Osteoblast (primary cell): ENCODE data around the gene DENND6B. TPM values are rescaled to one million over a fixed set of nuclear protein-coding genes. Genes with fewer than 3 reads are reported as not detected.
"Not testable (repeated sequence)": the region's sequence is repeated elsewhere in the genome, so short reads cannot be mapped to it uniquely, and the experiment has no call there.

Experiments used
- DNase-seq: peaks from one replicate; pipeline ENCODE4 v3.0.0; 2011; ENCODE audit warnings: low spot score, mixed read lengths; ENCODE audit not compliant: insufficient read length; ENCODE audit errors: missing footprints
- H2AFZ ChIP-seq: 2 replicates; pipeline ENCODE4 v1.6.0; 2011; ENCODE audit warnings: mild to moderate bottlenecking, low read length
- H3K27ac ChIP-seq: 2 replicates; pipeline ENCODE4 v1.5.1; 2011; ENCODE audit warnings: mild to moderate bottlenecking, low read depth, low read length, moderate library complexity
- H3K27me3 ChIP-seq: 2 replicates; pipeline ENCODE4 v1.6.0; 2012; ENCODE audit warnings: mild to moderate bottlenecking, control low read depth, inconsistent platforms, low read length, moderate library complexity; ENCODE audit not compliant: insufficient read depth
- H3K36me3 ChIP-seq: 2 replicates; pipeline ENCODE4 v1.5.1; 2011; ENCODE audit warnings: mild to moderate bottlenecking, low read length, control low read depth, moderate library complexity; ENCODE audit not compliant: insufficient read depth
- H3K4me1 ChIP-seq: 2 replicates; pipeline ENCODE4 v1.5.1; 2011; ENCODE audit warnings: mild to moderate bottlenecking, low read length, control low read depth, moderate library complexity; ENCODE audit not compliant: insufficient read depth
- H3K4me2 ChIP-seq: 2 replicates; pipeline ENCODE4 v1.6.0; 2011; ENCODE audit warnings: mild to moderate bottlenecking, low read length; ENCODE audit not compliant: insufficient read depth
- H3K4me3 ChIP-seq: fragments of 200-600 bp; sonication (generic); 3 replicates; pipeline ENCODE4 v1.5.1; 2012; ENCODE audit warnings: mild to moderate bottlenecking, low read length, inconsistent platforms; ENCODE audit not compliant: insufficient read depth
- H3K79me2 ChIP-seq: 2 replicates; pipeline ENCODE4 v1.6.0; 2012; ENCODE audit warnings: mild to moderate bottlenecking, low read length, control low read depth, inconsistent platforms; ENCODE audit not compliant: insufficient read depth
- H3K9me3 ChIP-seq: 2 replicates; pipeline ENCODE4 v1.5.1; 2011; ENCODE audit warnings: low read depth, low read length, control low read depth
- H4K20me1 ChIP-seq: 2 replicates; pipeline ENCODE4 v1.6.0; 2012; ENCODE audit warnings: mild to moderate bottlenecking, low read length, control low read depth; ENCODE audit not compliant: insufficient read depth
- CTCF ChIP-seq: IDR thresholded peaks from 2 replicates; pipeline ENCODE4 v1.5.1; 2011; ENCODE audit warnings: mild to moderate bottlenecking, low read depth, low read length, moderate library complexity; ENCODE audit errors: extremely low read depth
- total RNA-seq: library from RNA; depleted of rRNA; stranded (reverse); fragments of >200 nt; gene quantifications from 2 replicates; pipeline ENCODE4 v1.2.3, GENCODE V29; 2012

DENND6B gene
- total RNA-seq, 1 donor = 6.5 TPM

- Histone ChIP-seq H3K4me1 (peaks cover 11% of the 10 kb centered on the region), H3K36me3 (peaks cover 60% of the 10 kb centered on the region), H4K20me1 (peaks cover 41% of the 10 kb centered on the region), H3K4me3 (no peak overlapping the region), H3K27me3 (no peaks in the 10 kb centered on the region), H3K79me2 (peaks cover 7% of the 10 kb centered on the region), H2AFZ (no peak overlapping the region), H3K4me2 (no peak overlapping the region), H3K27ac (no peak overlapping the region), H3K9me3 (no peaks in the 10 kb centered on the region)
- no peak for TF ChIP-seq CTCF
- no peak for DNase-seq
Measured at GRCh38 chr22:50275181-50276055, 51.4 kb downstream of the DENND6B start.

GRCh38 chr22:50274771-50275170 lies 52.0 kb downstream of the DENND6B start:
- peaks cover 11% of the 10 kb centered on the region for H3K4me1 ChIP-seq
- peaks cover 41% of the 10 kb centered on the region for H4K20me1 ChIP-seq

GRCh38 chr22:50274311-50274710 lies 52.5 kb downstream of the DENND6B start:
- Histone ChIP-seq H3K4me2 (no peak overlapping the region), H2AFZ (no peak overlapping the region), H3K79me2 (peaks cover 3% of the 10 kb centered on the region), H3K27me3 (no peaks in the 10 kb centered on the region), H3K4me3 (no peak overlapping the region), H3K9me3 (no peaks in the 10 kb centered on the region), H3K27ac (no peak overlapping the region), H3K36me3 (peaks cover 49% of the 10 kb centered on the region), H4K20me1 (peaks cover 41% of the 10 kb centered on the region), H3K4me1 (peaks cover 11% of the 10 kb centered on the region)
- peak; percentile 97 for DNase-seq
- TF ChIP-seq CTCF = no peak

More at GRCh38 chr22:50274771-50275170, 52.0 kb downstream of the DENND6B start:
- TF ChIP-seq CTCF = no peak
- peaks cover 4% of the 10 kb centered on the region for H3K79me2 ChIP-seq
- H3K9me3 ChIP-seq = no peaks in the 10 kb centered on the region
- DNase-seq = no peak
- H3K36me3 ChIP-seq = peaks cover 54% of the 10 kb centered on the region
- H2AFZ ChIP-seq = no peak overlapping the region
- no peak overlapping the region for H3K4me2 ChIP-seq
- H3K4me3 ChIP-seq = no peak overlapping the region
- H3K27me3 ChIP-seq = no peaks in the 10 kb centered on the region
- no peak overlapping the region for H3K27ac ChIP-seq

- H3K27ac ChIP-seq, H3K79me2 ChIP-seq, H3K27me3 ChIP-seq, H3K4me2 ChIP-seq, H3K9me3 ChIP-seq, DNase-seq, H2AFZ ChIP-seq, H3K4me3 ChIP-seq: not testable (repeated sequence)
- H3K4me1 ChIP-seq = peaks cover 11% of the 10 kb centered on the region
- peaks cover 44% of the 10 kb centered on the region for H3K36me3 ChIP-seq
- H4K20me1 ChIP-seq = peaks cover 40% of the 10 kb centered on the region
Measured at GRCh38 chr22:50273781-50274180, 53.0 kb downstream of the DENND6B start.

GRCh38 chr22:50273352-50273751 lies 53.5 kb downstream of the DENND6B start:
- H3K9me3 ChIP-seq, H3K27ac ChIP-seq, H3K4me3 ChIP-seq, DNase-seq, H3K27me3 ChIP-seq, H2AFZ ChIP-seq, H3K4me2 ChIP-seq, H3K79me2 ChIP-seq: not testable (repeated sequence)
- Histone ChIP-seq H4K20me1 (peaks cover 37% of the 10 kb centered on the region), H3K36me3 (peaks cover 39% of the 10 kb centered on the region), H3K4me1 (peaks cover 11% of the 10 kb centered on the region)
